Sciatic nerve (tissue), 2 donors: Measurements from ENCODE around the gene TNFRSF14. TPM values are rescaled to one million over a fixed set of nuclear protein-coding genes. Genes with fewer than 3 reads are reported as not detected.
"Not testable (repeated sequence)": the region's sequence is repeated elsewhere in the genome, so short reads cannot be mapped to it uniquely, and the experiment has no call there.

ENCODE experiments used
- ATAC-seq: fragments of 200-7000 bp; cut with Tn5 transposase; one replicate; pipeline ENCODE4 v1.9.1; 2020; ENCODE audit warnings: mild to moderate bottlenecking, moderate library complexity
- DNase-seq: peaks from one replicate; pipeline ENCODE4 v3.0.0-alpha.2; 2020; ENCODE audit warnings: low spot score
- intact Hi-C: fragments of 100-400 bp; cut with DNase I; formaldehyde crosslinking; loops from one replicate; pipeline ENCODE4 v1.14.2; 2022
- total RNA-seq: library from RNA; stranded (reverse); fragmentation: NEBNext Ultra II Directional; extraction: Animal tissue kit (Norgen Biotek cat#: 25700); gene quantifications from one replicate; pipeline ENCODE4 v1.2.1, GENCODE V29; 2021
- donor health status: DM: no; HTN: no; CAD: no.
- donor health status: DM: no; HTN: no; CAD: no.

The TNFRSF14 gene
- total RNA-seq, 1 donor from 2014 or later = 73.3 TPM

DNA sequence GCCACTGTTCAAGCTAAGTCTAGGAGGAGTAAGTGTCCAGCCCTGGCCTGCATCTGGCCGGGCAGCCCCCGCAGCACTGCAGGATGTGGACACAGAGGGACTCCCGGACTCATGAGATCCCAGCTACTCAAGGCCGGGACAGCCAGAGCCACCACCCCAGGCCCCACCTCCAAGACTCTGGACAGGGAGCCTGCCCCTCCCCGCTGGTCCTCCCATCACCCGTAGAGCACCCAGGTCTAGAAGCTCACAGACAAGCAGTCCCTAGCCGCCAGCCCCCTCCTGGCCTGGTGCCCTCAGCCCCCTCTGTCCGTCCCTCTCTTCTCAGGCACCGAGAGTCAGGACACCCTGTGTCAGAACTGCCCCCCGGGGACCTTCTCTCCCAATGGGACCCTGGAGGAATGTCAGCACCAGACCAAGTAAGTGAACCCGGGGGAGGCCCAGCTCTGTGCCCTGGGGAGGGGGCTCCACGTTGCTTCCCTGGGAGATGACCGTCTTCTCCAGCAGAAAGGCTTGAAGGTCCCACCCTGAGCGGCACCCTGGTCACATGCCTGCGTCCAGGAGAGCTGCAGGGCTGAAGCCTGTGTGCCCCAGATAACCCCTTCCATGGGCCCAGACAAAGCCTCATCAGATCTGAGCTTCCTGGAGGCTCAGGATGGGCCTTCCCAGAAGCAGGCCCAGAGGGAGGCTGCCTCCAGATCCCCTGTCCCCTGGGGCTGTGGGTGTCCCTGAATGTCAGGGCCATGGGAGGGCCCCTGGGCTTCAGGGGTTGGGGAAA is 4.3 kb downstream of the TNFRSF14 start:
- intact Hi-C loops = no loop called here
- DNase-seq (peak; percentile 60), ATAC-seq (no peak)

DNA sequence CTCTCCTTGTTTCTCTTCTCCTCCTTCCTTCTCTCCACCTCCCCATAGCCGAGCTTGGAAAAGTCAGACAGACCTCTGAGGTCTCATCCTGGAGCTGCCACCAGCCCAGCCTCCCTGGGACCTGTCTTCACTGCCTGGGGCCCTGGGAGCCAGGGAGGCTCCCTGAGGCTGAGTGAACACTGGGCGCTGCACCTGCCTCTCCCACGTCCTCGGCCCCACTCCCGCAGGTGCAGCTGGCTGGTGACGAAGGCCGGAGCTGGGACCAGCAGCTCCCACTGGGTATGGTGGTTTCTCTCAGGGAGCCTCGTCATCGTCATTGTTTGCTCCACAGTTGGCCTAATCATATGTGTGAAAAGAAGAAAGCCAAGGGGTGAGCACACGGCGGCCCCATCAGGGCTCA is 5.3 kb downstream of the TNFRSF14 start:
- ATAC-seq (no peak), DNase-seq (no peak)
- intact Hi-C loops = no loop called here

DNA sequence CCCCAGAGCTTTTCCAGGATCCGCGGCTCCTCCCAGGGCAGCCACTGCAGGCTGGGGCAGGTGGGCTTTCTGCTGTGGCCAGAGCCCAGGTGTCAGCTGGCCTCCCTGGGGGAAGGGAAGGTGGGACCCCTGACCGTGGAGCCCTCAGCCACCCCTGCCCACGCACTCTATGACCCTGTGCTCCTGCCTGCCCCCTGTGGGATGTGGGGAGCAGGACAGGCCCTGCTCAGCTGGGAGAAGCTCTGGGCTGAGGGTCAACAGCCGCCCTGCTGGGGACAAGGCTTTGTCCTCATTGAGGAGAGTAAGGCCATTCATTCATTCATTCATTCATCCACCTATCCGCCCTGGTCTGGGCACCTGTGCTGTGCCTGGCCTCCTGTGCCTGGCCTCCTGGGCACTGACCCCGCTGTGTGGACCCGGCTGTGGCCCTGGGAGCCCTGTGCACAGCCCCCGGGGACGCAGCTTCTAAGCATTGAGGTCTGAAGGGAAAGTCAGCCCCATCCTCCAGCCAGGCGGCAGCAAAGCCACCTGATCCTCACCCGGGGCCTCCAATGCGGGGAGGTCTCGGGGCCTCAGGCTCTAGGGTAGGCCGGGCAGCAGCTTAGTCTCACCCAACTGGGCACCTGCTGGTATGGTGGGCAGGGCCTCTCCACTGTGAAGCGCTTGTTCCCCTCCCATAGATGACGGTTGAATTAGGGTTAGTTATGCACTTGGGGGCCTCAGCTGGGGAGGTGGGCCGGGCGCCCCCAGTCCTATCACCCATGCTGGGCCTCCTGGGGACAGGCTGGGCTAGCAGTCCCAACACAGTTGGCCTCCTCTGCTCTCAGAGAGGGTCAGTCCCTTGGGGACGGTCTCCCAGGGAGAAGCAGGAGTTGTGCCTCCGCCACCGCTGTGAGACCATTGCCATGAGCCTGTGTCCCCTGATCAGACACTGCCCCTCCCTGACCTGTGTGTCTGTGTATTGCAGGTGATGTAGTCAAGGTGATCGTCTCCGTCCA is 6.0 kb downstream of the TNFRSF14 start:
- intact Hi-C loops = no loop called here
- no peak for DNase-seq
- no peak for ATAC-seq

DNA sequence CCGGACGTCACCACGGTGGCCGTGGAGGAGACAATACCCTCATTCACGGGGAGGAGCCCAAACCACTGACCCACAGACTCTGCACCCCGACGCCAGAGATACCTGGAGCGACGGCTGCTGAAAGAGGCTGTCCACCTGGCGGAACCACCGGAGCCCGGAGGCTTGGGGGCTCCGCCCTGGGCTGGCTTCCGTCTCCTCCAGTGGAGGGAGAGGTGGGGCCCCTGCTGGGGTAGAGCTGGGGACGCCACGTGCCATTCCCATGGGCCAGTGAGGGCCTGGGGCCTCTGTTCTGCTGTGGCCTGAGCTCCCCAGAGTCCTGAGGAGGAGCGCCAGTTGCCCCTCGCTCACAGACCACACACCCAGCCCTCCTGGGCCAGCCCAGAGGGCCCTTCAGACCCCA is 7.0 kb downstream of the TNFRSF14 start:
- intact Hi-C loops = no loop called here
- no peak for ATAC-seq
- DNase-seq = peak; percentile 56

DNA sequence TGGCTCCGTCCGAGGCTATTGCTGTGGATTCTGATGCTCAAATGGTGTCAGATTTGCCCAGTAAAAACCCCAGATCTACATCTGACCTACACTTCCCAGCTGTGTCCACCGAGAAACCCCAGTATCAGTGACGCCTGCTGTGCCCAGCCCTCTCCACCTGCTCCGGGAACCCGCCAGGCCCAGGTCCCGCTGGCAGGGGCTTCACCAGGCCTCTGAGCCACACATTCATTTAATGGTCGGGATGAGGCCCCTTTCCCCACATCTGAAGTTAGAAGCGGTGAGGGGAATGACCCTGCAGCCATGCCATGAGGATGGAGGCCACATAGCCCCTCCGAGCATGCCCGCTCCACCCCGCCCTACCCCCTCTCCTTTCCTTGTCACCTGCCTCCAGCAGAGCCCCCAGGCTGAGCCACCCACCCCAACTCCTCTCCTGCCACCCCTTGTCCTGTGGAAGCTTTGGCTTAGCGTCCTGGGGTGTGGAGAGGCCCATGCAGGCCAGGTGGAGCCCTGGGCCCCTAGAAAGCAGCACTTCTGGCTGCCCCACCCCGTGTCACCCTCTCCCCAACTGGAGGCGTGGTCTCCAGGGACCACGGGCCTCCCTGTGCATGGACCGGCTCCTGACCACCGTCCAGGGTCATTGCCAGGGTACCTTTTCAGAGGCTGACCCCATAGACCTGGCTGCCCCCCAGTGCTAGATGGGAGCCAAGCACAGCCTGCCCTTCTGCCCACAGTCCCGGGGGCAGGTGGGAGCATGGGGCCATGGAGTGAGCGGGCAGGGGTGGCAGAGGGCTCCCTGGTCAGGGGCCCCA is 8.0 kb downstream of the TNFRSF14 start:
- no peak for DNase-seq
- intact Hi-C loops = no loop called here
- ATAC-seq = no peak

DNA sequence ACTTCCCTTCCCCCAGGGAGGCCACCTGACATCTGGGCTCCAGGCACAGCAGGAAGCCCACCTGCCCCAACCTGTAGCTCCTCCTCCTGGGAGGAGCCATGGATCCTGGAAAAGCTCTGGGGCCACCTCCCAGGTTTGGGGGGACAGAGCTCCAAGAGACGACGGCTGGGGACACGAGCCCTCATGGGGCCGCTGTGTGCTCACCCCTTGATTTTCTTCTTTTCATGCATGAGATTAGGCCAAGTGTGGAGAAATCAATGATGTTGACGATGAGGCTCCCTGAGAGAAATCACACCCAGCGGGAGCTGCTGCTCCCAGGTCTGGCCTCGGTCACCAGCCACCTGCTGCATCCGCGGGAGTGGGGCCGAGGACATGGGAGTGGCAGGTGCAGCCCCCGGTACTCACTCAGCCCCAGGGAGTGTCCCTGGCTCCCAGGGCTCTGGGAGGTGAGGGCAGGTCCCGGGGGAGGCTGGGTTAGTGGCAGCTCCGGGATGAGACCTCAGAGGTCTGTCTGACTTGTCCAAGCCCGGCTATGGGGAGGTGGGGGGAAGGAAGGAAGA is 8.7 kb downstream of the TNFRSF14 start:
- DNase-seq = no peak
- no peak for ATAC-seq
- intact Hi-C loops = no loop called here

DNA sequence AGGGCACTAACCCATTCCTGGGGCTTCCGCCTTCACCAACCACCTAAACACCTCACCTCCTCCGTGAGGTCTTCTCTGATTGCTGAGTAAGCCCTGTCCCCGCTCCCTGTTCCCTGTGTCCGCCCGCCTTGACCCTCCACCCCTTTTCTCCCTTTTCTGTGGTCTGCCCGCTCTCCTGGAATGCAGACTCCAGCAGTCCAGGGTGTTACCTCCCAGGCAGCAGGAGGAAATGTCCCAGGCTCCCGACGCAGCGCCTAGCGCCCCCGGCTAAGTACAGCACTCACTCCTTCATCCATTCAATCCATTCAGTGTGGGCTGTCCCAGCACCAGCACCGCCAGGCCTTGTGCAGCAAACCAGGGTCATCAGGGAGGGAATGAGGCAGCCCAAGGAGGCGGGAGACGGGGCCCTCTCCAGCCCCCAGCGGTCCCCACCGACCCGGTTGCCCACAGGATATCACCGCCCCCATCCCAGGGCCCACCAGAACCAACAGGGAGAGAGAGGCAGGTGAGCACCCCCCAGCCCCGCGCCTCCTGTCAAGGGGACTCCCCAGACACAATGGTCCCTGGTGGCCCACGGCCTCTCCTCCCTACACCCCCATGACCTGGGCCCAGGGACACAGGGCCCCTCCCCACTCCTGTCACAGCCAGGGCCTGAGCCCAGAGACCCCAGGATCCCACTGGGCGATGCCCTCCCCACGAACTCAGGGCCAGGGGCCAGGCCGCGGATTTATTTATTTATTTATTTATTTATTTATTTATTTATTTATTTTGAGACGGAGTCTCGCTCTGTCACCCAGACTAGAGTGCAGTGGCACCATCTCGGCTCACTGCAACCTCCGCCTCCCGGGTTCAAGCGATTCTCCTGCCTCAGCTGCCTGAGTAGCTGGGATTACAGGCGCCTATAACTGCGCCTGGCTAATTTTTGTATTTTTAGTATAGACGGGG is 10.2 kb downstream of the TNFRSF14 start:
- DNase-seq (no peak), ATAC-seq (no peak)
- intact Hi-C loops = no loop called here

DNA sequence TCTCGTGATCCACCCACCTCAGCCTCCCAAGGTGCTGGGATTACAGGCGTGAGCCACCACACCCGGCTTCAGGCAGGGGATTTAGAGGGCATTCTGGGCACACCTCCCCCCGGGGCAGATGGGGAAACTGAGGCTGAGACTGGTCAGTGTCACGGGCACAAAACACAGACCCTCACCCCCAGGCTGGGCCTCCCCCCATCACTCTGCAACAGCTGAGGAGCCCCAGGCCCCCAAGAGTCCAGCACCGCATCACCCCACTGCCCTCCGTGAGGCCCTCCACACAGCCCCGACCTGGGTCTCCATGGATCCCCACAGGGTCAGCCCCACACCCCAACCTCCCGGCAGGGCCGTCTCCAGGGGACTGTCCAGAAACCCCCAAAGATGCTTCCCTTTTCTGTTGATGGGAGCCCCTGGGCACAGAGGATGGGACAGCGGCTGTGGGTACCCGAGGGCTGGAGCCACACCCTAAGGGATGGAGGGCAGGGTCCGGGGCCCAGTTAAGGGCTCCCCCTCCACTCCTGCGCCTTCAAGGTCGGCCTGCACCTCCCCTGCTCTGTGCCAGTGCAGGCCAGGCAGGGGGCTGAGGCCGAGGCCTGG is 11.0 kb downstream of the TNFRSF14 start:
- no peak for ATAC-seq
- no peak for DNase-seq
- intact Hi-C loops = no loop called here

DNA sequence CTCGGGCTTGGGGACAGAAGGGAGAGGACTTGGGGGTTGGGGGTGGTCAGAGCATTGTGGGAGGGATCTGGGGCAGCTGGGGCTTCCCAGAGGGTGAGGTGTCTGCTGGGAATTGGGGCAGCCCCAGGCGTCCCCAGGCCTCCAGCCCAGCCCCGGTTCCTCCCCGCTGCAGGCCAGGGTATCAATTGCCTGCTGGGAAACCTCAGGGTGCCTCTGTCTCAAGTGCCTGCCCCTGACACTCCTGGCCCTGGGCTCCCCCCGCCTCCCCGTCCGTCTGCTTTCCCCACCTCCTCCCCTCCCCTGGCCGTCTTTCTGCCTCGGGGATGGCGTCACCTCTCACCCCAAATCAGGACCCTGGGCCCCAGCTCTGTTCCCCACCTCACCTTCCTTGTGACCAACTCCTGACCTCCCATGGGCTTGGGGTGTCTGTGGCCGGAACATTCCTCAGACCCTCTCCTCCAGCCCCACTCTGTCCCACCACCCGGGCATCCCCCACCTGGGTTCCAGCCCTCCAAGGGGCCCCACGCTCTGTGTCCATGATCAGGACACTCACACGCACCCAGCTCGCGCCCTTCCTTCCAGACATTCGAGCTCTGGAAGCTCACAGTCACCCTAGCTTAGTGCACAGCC is 12.1 kb downstream of the TNFRSF14 start:
- intact Hi-C loops, DNase-seq, ATAC-seq: not testable (repeated sequence)

DNA sequence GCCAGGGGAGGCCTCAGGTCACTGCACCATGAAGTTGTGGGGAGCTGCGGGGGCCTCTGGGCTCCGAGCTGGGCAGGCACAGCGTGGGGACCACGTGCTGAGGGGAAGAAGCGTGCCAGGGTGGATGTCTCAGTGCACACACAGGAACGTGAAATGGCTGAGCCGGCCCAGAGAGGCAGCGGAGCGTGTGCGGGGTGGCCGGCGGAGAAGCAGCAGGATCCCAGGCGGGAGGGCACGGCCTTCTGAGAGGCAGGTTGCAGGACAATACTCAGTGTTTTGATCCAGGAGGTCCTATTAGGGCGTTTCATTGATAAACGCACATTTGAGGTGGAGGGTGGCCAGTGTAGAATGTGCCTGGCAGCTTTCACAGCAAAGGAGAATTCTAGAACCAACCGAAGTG is 12.9 kb downstream of the TNFRSF14 start:
- no peak for DNase-seq
- ATAC-seq = no peak
- intact Hi-C loops = no loop called here

DNA sequence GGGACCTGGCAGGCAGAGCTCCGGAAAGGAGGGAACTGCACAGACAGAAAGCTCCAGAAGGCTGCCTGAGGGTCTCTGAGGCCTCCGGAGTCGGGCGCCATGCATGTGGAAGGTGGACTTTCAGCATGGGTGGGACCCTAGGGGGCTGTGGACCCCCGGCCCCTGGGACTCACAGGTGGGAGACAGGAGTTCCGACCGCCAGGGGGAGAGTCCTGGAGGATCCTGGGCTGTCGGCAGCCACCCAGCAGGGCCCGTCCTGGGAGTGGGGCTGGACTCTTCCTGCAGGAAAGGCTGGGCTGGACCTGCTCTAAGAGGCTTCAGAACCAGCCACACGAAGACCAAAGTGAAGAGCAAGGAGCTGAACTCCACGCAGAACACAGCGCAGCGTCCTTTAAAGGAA is 13.5 kb downstream of the TNFRSF14 start:
- DNase-seq, intact Hi-C loops: not testable (repeated sequence)

DNA sequence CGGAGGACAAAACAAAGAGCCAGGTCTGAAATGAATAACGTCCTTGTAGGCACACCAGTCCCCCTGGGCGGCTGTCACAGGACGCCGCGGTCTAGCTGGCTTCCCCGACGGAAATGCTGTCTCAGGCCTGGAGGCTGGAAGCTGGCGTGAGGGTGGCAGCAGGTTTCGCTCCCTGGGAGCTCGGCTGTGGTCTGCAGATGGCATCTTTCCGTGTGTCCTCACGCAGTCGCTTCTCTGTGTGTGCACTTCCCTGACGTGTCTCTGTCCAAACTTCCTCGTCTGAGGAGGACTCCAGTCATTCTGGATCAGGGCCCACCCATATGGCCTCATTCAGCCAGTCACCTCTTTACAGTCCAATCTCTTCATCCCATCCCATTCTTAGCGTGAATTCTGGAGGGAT is 14.2 kb downstream of the TNFRSF14 start:
- ATAC-seq (no peak), DNase-seq (no peak)
- intact Hi-C loops = no loop called here

More for the DNA sequence above, 13.5 kb downstream of the TNFRSF14 start:
- not testable (repeated sequence) for ATAC-seq

DNA sequence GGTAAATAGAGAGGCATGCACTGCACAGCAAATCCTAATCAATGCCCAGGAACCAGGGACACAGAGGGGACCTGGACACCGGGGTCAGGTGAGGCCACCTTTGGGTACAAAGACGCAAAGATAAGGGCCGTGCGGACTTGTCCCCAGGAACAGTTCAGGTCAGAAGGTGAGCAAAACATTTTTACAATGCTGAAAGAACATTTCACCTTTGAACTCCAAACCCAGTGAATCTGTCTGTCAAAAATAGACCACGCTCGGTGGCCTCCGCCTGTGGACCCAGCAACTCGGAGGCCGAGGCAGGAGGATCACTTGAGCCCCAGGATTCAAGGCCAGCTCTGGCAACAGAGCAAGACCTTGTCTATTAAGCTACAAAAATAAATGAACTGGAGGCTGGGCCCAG is 15.2 kb downstream of the TNFRSF14 start:
- ATAC-seq = no peak
- no peak for DNase-seq
- intact Hi-C loops = no loop called here

DNA sequence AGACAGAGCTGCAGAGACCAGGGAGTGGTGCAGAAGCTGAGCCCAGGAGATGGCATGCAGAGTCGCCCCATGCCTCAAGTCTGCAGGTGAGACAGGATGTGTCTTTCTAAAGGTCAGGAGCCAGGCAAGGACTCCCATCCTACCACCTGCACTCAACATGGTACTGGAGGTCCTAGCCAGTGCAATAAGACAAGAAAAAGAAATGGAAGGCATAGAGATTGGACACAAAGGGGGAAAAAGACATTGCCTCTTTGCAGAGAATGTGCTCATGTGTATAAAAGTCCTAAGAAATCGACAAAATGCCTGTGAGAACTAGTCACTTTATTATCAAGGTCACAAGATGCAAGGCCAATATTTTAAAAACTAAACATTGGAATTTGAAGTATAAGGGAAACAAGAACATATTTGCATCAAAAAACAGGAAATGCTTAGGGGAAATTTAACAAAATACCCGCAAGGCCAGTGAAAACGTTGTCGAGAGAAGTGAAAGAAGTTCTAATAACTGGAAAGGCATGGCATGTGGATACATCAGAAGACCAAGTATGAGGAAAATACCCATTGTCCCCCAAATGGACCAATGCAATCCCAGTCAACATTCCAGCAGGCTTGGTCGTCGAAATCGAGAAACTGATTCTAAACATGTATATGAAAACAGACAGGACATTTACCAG is 17.2 kb downstream of the TNFRSF14 start:
- no peak for ATAC-seq
- no peak for DNase-seq
- intact Hi-C loops = no loop called here

DNA sequence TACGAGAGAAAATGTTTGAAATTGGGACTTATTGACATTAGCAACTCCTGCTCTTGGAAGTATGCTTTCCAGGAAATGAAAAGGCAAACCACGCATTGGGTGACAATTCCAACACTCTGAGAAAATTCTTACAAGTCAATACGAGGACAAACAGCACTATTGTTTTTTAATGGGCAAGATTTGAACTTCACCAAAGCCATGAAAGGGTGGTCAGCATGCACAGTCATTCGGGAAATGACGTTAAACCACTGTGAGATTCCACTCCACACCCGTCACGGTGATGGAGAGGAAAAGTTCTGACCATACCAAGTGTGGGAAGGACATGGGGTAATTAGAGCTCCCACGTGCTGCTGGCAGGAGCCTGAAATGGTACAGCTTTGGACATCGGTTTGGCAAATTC is 18.2 kb downstream of the TNFRSF14 start:
- DNase-seq = no peak
- intact Hi-C loops = no loop called here
- ATAC-seq = no peak

DNA sequence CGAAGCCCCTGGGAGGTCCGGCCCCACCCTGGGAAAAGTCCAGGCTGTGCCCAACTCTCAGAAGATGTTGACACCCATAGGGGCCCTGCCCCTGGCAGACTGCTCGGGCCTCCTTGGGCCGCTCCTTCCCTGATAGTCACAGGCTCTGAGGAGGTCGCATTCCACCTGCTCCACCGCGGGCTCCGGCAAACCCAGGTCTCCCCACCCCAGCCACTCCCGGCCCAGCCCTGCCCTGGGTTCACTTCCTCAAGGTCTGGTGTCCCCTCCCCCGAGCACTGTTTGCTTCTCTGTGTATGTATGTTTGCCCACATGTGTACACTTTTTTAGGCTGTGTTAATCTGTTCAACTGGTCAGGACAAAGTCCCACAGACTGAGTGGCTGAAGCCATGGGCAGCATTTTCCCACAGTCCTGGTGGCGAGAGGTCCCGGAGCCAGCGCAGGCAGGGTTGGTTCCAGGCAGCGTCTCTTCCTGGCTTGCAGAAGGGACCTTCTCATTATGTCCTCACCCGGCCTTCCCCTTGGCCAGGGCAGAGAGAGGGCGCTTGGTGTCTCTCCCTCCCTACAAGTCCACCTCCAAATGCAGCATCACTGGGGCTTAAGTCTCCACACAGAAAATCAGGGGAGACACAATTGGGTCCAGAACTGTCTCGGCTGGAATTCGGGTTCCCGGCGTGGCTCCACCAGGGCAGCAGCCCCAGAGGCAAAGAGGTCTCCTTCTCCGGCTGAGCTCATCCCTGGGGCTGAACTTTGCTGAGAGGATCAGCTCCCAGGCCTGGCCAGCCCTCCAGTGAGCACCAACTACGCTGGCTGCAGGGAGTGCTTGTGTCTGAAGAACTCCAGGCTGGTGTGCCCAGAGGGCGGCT is 19.9 kb downstream of the TNFRSF14 start:
- no peak for ATAC-seq
- intact Hi-C loops = no loop called here
- no peak for DNase-seq
